Activated naive CD8-positive, alpha-beta T cell treated with anti-CD3 and anti-CD28 coated beads, Interleukin-2, amount 10 ng/mL, durations not matched to agents 7 days and 5 days (primary cell): ENCODE results near the gene SH3D21. TPM values are rescaled to one million over a fixed set of nuclear protein-coding genes. Genes with fewer than 3 reads are reported as not detected.

ENCODE experiments used
- ATAC-seq: fragments of 150-1000 bp; cut with Tn5 transposase; one replicate; pipeline ENCODE4 v1.10.0; 2021; ENCODE audit warnings: low read depth, moderate library complexity
- POLR2A ChIA-PET: fragments of 350-600 bp; sonication (Branson Sonifier 250); formaldehyde crosslinking; loops from one replicate; lab custom pipeline; 2021; ENCODE audit warnings: antibody characterized with exemption; lab: Charles Lee
- DNase-seq: peaks from one replicate; pipeline ENCODE4 v3.0.0; 2021
- H3K27ac Mint-ChIP-seq: one replicate; pipeline ENCODE4 v1.8.0; 2022; ENCODE audit warnings: mild to moderate bottlenecking, mixed read lengths
- H3K27me3 Mint-ChIP-seq: one replicate; pipeline ENCODE4 v1.8.0; 2022; ENCODE audit warnings: mild to moderate bottlenecking, moderate library complexity, mixed read lengths
- H3K36me3 Mint-ChIP-seq: one replicate; pipeline ENCODE4 v1.8.0; 2021; ENCODE audit warnings: mild to moderate bottlenecking, mixed read lengths
- H3K4me1 Mint-ChIP-seq: one replicate; pipeline ENCODE4 v1.8.0; 2021; ENCODE audit warnings: mixed read lengths
- H3K4me3 Mint-ChIP-seq: one replicate; pipeline ENCODE4 v1.8.0; 2022; ENCODE audit warnings: mild to moderate bottlenecking, moderate library complexity, mixed read lengths
- H3K9me3 Mint-ChIP-seq: one replicate; pipeline ENCODE4 v1.8.0; 2021; ENCODE audit warnings: mixed read lengths
- total RNA-seq, 2 experiments: library from RNA; stranded (reverse); gene quantifications; one replicate each; pipeline ENCODE4 v1.2.3, GENCODE V29; 2021

SH3D21 gene
- total RNA-seq, 2 experiments from 2014 or later: 24.9 to 26.5 TPM

- POLR2A ChIA-PET: interaction anchor here (0.8 to 1.0 kb wide), 3 partner anchors 9 to 25 kb away, joined by 3 to 4 read pairs (median 3); no protein-coding TSS in a partner anchor
- Mint-ChIP-seq H3K4me3 (no peak overlapping the region), H3K36me3 (peaks cover 19% of the 10 kb centered on the region), H3K27me3 (no peaks in the 10 kb centered on the region), H3K9me3 (no peaks in the 10 kb centered on the region), H3K27ac (peak overlapping the region; percentile 84), H3K4me1 (peaks cover 13% of the 10 kb centered on the region)
- DNase-seq: no peak
- ATAC-seq: no peak
Measured at GRCh38 chr1:36359911-36360550, 53.9 kb downstream of the SH3D21 start.

GRCh38 chr1:36365381-36365780 is 59.2 kb downstream of the SH3D21 start:
- peaks cover 4% of the 10 kb centered on the region for H3K36me3 Mint-ChIP-seq
- H3K9me3 Mint-ChIP-seq: no peaks in the 10 kb centered on the region
- no peak overlapping the region for H3K4me3 Mint-ChIP-seq
- no peak for ATAC-seq
- H3K27ac Mint-ChIP-seq: peak overlapping the region; percentile 78
- DNase-seq: no peak
- no peaks in the 10 kb centered on the region for H3K27me3 Mint-ChIP-seq
- H3K4me1 Mint-ChIP-seq: peaks cover 40% of the 10 kb centered on the region
- POLR2A ChIA-PET: interaction anchor here (1.4 to 3.0 kb wide), 5 partner anchors 19 to 99 kb away, joined by 4 to 28 read pairs (median 14); partner anchors contain the start of genes LSM10, MRPS15 and STK40

GRCh38 chr1:36366091-36366661 is 60.0 kb downstream of the SH3D21 start:
- DNase-seq (peak; percentile 63), ATAC-seq (peak; percentile 94)
- H3K36me3 Mint-ChIP-seq: peaks cover 4% of the 10 kb centered on the region
- no peaks in the 10 kb centered on the region for H3K9me3 Mint-ChIP-seq
- peak overlapping the region; percentile 78 for H3K27ac Mint-ChIP-seq
- no peaks in the 10 kb centered on the region for H3K27me3 Mint-ChIP-seq
- peaks cover 40% of the 10 kb centered on the region for H3K4me1 Mint-ChIP-seq
- POLR2A ChIA-PET: interaction anchor here (0.7 to 3.0 kb wide), 12 partner anchors 11 to 206 kb away, joined by 3 to 28 read pairs (median 5); partner anchors contain the start of genes LSM10, MRPS15, SH3D21 and STK40
- H3K4me3 Mint-ChIP-seq: peak overlapping the region; percentile 66

GRCh38 chr1:36367066-36367465 is 60.9 kb downstream of the SH3D21 start:
- POLR2A ChIA-PET: interaction anchor here (0.5 to 3.0 kb wide), 7 partner anchors 11 to 61 kb away, joined by 3 to 28 read pairs (median 9); partner anchors contain the start of genes LSM10, SH3D21 and STK40
- ATAC-seq: peak; percentile 38
- H3K27ac Mint-ChIP-seq: peak overlapping the region; percentile 78
- H3K4me1 Mint-ChIP-seq: peaks cover 39% of the 10 kb centered on the region
- no peak for DNase-seq
- H3K4me3 Mint-ChIP-seq: peak overlapping the region; percentile 19
- H3K27me3 Mint-ChIP-seq: no peaks in the 10 kb centered on the region
- H3K36me3 Mint-ChIP-seq: peaks cover 1% of the 10 kb centered on the region
- no peaks in the 10 kb centered on the region for H3K9me3 Mint-ChIP-seq

- H3K27ac Mint-ChIP-seq: peak overlapping the region; percentile 78
- no peak overlapping the region for H3K4me3 Mint-ChIP-seq
- ATAC-seq: no peak
- peaks cover 43% of the 10 kb centered on the region for H3K4me1 Mint-ChIP-seq
- DNase-seq: no peak
- POLR2A ChIA-PET: interaction anchor here (1.6 to 3.0 kb wide), 4 partner anchors 17 to 45 kb away, joined by 5 to 28 read pairs (median 12); partner anchors contain the start of gene LSM10
- H3K27me3 Mint-ChIP-seq: no peaks in the 10 kb centered on the region
- H3K36me3 Mint-ChIP-seq: no peaks in the 10 kb centered on the region
- no peaks in the 10 kb centered on the region for H3K9me3 Mint-ChIP-seq
Measured at GRCh38 chr1:36367798-36368197, 61.6 kb downstream of the SH3D21 start.

GRCh38 chr1:36369061-36369861 is 63.1 kb downstream of the SH3D21 start:
- no peak overlapping the region for H3K4me3 Mint-ChIP-seq
- DNase-seq: peak; percentile 84
- H3K4me1 Mint-ChIP-seq: peaks cover 56% of the 10 kb centered on the region
- H3K36me3 Mint-ChIP-seq: peaks cover 3% of the 10 kb centered on the region
- POLR2A ChIA-PET: interaction anchor here (1.0 to 1.8 kb wide), 7 partner anchors 13 to 62 kb away, joined by 3 to 11 read pairs (median 4); no protein-coding TSS in a partner anchor
- no peaks in the 10 kb centered on the region for H3K27me3 Mint-ChIP-seq
- ATAC-seq: peak; percentile 21
- H3K27ac Mint-ChIP-seq: peak overlapping the region; percentile 26
- no peaks in the 10 kb centered on the region for H3K9me3 Mint-ChIP-seq

Other genes starting within 250 kb of the SH3D21 start
- not detected for gene TEKT2, start 222.3 kb upstream of the SH3D21 start, total RNA-seq
- gene ADPRS, start 217.5 kb upstream of the SH3D21 start, total RNA-seq: 10 to 100 TPM; 30.7 to 32.7 TPM
- under 1 TPM; 0.17 to 0.19 TPM for gene COL8A2, start 181.1 kb upstream of the SH3D21 start, total RNA-seq
- gene TRAPPC3, start 156.9 kb upstream of the SH3D21 start, total RNA-seq: 10 to 100 TPM; 51.7 to 52.5 TPM
- gene MAP7D1, start 150.2 kb upstream of the SH3D21 start, total RNA-seq: 100 to 1,000 TPM; 234 to 237 TPM
- gene THRAP3, start 81.9 kb upstream of the SH3D21 start, total RNA-seq: 100 to 1,000 TPM; 125 to 130 TPM
- gene EVA1B, start 17.3 kb downstream of the SH3D21 start, total RNA-seq: 10 to 100 TPM; 11.6 to 14.1 TPM
- gene STK40, start 79.6 kb downstream of the SH3D21 start, total RNA-seq: 10 to 100 TPM; 59.5 to 64.7 TPM
- gene LSM10, start 91.5 kb downstream of the SH3D21 start, total RNA-seq: 10 to 100 TPM; 44.1 to 45.1 TPM
- gene OSCP1, start 144.1 kb downstream of the SH3D21 start, total RNA-seq: 1 to 10 TPM; 1.1 to 1.8 TPM
- 10 to 100 TPM; 84.9 to 86.1 TPM for gene MRPS15, start 158.0 kb downstream of the SH3D21 start, total RNA-seq
- under 1 TPM; 0.17 to 0.37 TPM for gene CSF3R, start 176.5 kb downstream of the SH3D21 start, total RNA-seq